Lower leg skin (tissue), 4 donors: ENCODE measurements around the gene RAB11FIP3. TPM values are rescaled to one million over a fixed set of nuclear protein-coding genes. Genes with fewer than 3 reads are reported as not detected.
"Not testable (repeated sequence)": the region's sequence is repeated elsewhere in the genome, so short reads cannot be mapped to it uniquely, and the experiment has no call there.

ENCODE experiments used
- DNase-seq, 2 donors: peaks; one replicate each; pipeline ENCODE4 v3.0.0-alpha.2; 2019; ENCODE audit warnings: low spot score in 2 of 2
- H3K4me3 ChIP-seq: fragments of 200-600 bp; sonication (generic); 2 replicates; pipeline ENCODE4 v1.5.1; 2017; ENCODE audit warnings: mild to moderate bottlenecking, low read depth; ENCODE audit not compliant: poor library complexity, severe bottlenecking
- CTCF ChIP-seq, 3 donors: fragments of 450-650 bp; IDR thresholded peaks; one replicate each; pipeline ENCODE4 v1.5.1; 2016; ENCODE audit warnings: antibody characterized with exemption in 3 of 3, mild to moderate bottlenecking in 3 of 3, moderate library complexity in 2 of 3
- POLR2A ChIP-seq, 2 donors: fragments of 450-650 bp; IDR thresholded peaks; one replicate each; pipeline ENCODE4 v1.6.1; 2016 to 2017; ENCODE audit warnings: antibody characterized with exemption in 2 of 2, mild to moderate bottlenecking in 1 of 2, moderate library complexity in 1 of 2
- WGBS, 2 donors: methylation state at CpG; one replicate each; pipeline ENCODE4 v1.1.5; 2018; 5-methylcytosine and 5-hydroxymethylcytosine counted together
- intact Hi-C: fragments of 100-400 bp; cut with DNase I; formaldehyde crosslinking; loops from one replicate; pipeline ENCODE4 v1.15.0; 2023; ENCODE audit warnings: low total_unique reads
- total RNA-seq, 4 donors: library from RNA; depleted of rRNA; stranded (reverse); fragments of >200 nt; gene quantifications; one replicate each; pipeline ENCODE4 v1.1.0, GENCODE V29; 2016

RAB11FIP3 gene
- total RNA-seq, 4 donors from 2014 or later, result 22.1 to 66.3 (median 27.7) TPM

DNA sequence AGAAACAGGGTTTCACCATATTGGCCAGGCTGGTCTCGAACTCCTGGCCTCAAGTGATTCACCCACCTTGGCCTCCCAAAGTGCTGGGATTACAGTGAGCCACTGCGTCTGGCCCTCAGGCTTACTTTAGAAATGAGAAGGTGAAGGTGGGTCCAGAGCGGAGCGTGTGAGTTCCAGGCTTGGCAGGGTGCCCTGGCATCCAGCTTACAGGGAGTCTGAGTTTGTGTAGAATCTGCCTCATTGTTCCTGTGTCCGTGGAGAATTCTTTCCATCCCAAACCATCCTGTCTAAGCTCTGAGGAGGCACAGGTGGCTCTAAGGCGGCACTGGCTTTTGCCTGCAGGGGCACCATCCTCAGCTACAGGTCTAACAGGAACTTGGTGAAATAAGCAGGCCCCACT lies 50.6 kb downstream of the RAB11FIP3 start:
- intact Hi-C loops, result no loop called here
- TF ChIP-seq POLR2A (IDR thresholded peaks at IDR 0.05), result no peak
- no peak for TF ChIP-seq CTCF (IDR thresholded peaks at IDR 0.05)
- DNase-seq, result no peak
- WGBS, 2 donors, result 82% methylated on average over 6 of the region's 6 CpGs
- H3K4me3 ChIP-seq, result no peak overlapping the region

DNA sequence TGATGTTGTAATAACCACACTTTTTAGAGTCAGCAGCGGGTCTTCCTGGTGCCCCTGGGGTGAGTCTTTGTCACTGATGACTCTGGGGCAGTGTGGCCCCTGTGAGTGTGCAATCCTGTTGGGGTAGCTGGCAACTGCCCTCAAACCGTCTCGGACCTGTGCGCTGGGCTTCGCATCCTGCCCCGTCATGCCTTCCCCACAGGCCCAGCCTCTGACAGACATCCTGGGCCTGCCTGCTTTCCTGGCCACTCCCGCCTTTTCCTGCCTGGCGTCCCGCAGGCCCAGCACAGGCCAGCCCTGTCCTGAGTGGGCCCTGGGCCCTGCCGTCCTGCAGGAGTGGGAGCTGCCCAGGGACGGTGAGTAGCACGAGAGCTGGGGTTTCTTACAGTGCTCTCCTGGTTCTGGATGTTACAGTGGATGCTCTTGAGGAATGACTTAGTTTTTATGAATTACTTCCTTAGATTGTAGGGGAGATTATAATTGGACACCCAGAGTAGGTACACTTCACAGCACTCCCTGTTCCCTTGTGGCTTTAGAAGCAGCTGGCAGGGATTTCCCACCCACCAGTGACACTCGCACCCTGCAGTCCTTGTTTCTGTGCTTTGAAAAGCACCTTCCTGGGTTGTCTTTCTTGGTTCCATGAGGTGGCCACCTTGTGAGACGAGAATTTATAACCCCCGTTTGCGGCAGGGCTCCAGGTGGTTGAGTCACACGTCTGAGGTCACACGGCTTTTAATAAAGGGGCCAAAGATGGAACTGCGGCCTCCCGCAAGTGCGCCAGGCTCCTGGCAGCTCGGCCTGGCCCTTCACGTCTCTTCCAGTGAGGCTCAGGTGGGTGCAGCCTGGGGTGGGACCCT lies 52.1 kb downstream of the RAB11FIP3 start:
- no peak overlapping the region for H3K4me3 ChIP-seq
- TF ChIP-seq POLR2A (IDR thresholded peaks at IDR 0.05) (no peak), CTCF (IDR thresholded peaks at IDR 0.05) (no peak)
- intact Hi-C loops, result no loop called here
- 83 to 84% methylated on average over 23 of the region's 23 CpGs for WGBS, 2 donors
- DNase-seq, result no peak

DNA sequence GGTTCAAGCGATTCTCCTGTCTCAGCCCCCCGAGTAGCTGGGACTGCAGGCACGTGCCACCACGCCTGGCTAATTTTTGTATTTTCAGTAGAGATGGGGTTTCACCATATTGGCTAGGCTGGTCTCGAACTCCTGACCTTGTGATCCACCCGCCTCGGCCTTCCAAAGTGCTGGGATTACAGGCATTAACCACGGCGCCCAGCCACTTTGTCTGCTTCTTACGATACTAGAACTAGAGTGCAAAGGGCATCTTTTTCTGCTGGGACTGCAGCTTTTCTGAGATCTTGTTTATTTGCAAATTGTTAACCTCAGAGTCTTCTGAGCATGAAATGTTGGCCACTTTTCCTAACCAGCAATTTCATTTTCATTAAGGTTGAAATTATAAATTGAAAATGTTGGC lies 52.8 kb downstream of the RAB11FIP3 start:
- H3K4me3 ChIP-seq, DNase-seq, intact Hi-C loops: not testable (repeated sequence)
- 96% methylated on average over 10 of the region's 10 CpGs for WGBS, 2 donors

DNA sequence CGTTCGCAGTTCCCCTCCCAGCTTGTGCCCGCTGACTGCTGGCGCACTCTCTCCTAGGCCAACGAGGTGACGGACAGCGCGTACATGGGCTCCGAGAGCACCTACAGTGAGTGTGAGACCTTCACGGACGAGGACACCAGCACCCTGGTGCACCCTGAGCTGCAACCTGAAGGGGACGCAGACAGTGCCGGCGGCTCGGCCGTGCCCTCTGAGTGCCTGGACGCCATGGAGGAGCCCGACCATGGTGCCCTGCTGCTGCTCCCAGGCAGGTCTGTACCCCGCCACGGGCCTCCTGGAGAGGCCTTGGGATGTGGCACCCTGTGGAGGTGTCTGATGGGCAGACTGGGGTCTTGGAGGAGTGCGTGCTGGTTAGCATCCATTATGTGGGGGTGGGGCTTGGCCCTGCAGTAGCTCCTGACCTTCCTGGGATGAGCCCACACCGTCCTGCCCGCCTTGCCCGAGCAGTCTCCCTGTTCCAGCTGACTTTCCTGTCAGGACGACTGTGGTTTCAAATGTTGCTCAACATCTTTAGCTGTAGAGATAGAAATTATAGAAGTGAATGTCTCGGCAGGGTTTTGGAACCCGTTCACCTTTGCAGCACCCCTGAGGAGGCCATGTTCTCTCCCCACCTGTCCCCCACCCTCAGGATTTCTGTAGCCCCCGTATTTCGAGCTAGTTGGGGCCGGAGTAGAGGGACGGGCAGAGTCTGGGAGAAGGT lies 57.2 kb downstream of the RAB11FIP3 start:
- WGBS, 2 donors, result 94% methylated on average over 22 to 26 of the region's 31 CpGs
- no peak for TF ChIP-seq POLR2A (IDR thresholded peaks at IDR 0.05)
- DNase-seq, result no peak
- intact Hi-C loops, result no loop called here
- H3K4me3 ChIP-seq, result no peak overlapping the region

- no peak overlapping the region for H3K4me3 ChIP-seq
- TF ChIP-seq POLR2A (IDR thresholded peaks at IDR 0.05) (no peak), CTCF (IDR thresholded peaks at IDR 0.05) (no peak)
- WGBS, 2 donors, result 84 to 87% methylated on average over 14 of the region's 14 CpGs
- intact Hi-C loops, result no loop called here
- no peak for DNase-seq
Observed at GRCh38 chr16:483341-484075, 58.1 kb downstream of the RAB11FIP3 start.

DNA sequence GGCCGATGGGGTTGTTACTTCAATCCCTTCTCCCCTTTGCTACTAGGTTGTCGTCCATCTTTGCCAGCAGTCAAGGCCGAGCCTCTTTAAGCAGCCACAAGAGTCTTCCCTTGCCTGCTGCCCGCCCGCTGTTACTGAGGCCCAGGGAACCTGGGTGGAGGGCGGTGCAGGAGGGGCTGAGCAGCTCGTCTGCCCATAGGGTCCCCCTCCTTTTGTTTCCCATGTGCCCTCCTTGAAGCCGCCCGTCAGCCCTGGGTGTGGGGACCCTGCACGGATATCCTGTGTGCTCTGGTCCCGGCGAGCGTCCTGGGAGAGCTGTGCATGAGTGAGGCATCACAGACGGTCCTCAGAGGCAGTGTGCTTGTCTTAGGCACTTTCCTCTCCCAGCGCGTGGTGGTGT lies 64.2 kb downstream of the RAB11FIP3 start:
- H3K4me3 ChIP-seq, result no peak overlapping the region
- intact Hi-C loops, result no loop called here
- 87 to 91% methylated on average over 16 of the region's 16 CpGs for whole genome bisulfite sequencing, 2 donors
- TF ChIP-seq POLR2A (IDR thresholded peaks at IDR 0.05), result no peak
- no peak for TF ChIP-seq CTCF (IDR thresholded peaks at IDR 0.05)
- no peak for DNase-seq
